SKM-1 treated with dmso at 0.1 percent for 144 hours (cell line): Measurements from ENCODE around the gene PHB1.

Experiments
- DNase-seq: peaks from one replicate; lab custom pipeline; 2025; ENCODE audit not compliant: unreplicated experiment; lab: John Stamatoyannopoulos, UW

The PHB1 gene

GRCh38 chr17:49414622-49415350 is at the start of gene PHB1:
Gene PHB1, minus strand, starts transcription at chr17:49414882. Its CDS starts 1,618 bp downstream, at chr17:49413264.
- peak; percentile 99 for DNase-seq

DNA sequence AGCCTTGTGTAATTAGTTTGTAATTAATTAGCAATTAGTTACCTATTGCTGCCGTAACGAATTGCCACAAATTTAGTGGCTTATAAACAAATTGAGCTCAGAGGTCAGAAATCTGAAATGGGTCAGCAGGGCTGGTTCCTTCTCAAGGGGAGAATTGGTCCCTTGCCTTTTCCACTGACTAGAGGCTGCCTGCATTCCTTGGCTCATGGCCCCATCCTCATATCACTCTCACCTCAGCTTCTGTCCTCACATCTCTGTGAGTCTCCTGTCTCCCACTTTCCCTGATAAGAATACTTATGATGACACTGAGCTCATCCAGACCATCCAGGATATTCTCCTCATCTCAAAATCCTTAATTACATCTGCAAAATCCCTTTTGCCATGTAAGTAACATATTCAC is 49.4 kb upstream of the PHB1 start:
- DNase-seq: no peak

GRCh38 chr17:49461580-49461979 is 46.9 kb upstream of the PHB1 start:
- DNase-seq: no peak

DNA sequence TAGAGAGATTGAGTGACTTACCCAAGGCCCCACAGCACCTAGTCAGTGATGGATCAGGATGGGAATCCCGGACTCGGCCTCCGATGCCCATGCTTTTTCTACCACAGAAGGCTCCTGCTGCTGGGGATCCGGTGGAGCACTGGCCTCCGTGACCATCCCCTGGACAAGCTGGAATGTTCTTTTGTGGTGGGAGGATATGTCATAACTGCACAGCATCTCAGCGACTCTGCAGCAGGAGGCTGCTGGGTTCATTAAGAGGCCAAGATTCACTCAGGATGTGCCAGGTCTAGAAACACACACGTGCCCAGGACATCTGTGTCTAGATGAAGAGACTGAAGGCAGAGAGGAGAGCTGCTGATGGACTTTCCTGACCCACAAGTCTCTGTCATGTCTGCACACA is 45.7 kb upstream of the PHB1 start:
- no peak for DNase-seq

GRCh38 chr17:49459401-49459984 is 44.8 kb upstream of the PHB1 start:
- DNase-seq: no peak

DNA sequence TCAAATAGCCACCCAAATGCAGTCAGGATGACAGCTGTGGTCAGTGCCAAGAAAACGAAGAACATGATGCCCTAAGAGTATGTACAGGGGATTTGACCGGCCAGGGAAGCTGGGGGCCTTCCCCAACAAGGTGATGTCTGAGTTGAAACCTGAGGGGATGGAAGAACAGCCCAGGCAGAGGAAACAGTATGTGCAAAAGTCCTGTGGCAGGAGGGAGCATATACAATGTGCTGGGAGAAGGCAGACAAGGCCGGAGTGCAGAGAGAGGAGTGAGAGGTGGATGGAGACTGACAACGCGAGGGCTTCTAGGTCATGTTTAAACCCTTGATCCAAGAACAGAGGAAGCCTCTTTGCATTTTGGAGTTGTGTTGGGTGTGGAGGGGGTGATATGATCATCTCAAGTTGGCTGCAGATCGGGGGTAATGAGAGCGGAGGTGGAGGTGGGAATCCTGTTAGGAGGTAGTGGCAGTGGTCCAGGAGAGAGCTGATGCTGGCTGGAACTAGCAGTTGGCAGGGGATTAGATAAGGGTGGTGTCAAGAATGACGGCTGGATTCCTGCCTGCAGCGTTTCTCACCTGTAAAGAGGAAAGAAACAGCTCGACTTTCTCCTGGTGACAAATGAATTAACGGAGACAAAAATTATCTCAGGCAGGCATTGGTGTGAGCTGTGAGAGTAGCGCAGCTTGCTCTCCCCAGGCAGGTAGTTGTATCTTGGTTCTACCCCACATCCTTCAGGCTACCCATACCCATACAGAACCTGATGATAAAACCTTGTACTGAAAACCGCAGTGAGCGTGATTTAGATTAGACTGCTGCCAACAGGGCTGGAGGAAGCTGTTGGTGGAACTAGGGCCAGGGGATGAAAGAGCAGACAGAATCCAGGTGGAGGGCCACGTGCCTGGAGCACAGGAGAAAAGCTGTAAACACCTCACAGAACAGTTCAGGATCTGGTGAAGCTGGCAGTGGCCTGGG is 43.2 kb upstream of the PHB1 start:
- no peak for DNase-seq

- no peak for DNase-seq
Observed at GRCh38 chr17:49456183-49456965, 41.7 kb upstream of the PHB1 start.

DNA sequence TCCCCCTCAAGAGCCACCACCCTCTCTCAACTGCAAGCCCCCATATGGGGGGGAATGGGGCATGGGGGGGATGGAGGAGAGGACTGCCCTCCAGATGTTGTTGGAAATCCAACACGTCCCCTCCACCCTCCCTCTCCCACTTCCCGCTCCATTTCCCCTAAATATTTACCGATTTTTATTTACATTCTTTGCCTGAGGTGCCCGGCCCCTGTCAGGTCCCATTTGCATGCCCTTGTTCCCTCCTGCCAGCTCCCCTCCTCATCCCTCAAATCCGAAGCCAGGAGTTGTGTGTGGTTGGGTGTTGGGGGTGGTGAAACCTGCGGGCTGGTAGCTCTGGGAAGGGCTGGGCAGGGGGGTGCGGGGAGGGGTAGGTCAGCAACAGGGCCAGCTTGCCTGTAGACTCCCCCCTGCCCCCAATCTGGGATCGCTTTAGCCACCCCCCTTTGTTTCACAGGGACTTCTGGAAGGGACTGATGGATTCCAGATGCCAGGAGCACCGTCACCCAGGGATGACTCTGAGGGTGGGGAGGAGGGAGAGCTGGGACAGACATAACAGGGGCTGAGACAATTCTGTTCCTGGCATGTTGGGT is 40.7 kb upstream of the PHB1 start:
- DNase-seq: no peak

DNA sequence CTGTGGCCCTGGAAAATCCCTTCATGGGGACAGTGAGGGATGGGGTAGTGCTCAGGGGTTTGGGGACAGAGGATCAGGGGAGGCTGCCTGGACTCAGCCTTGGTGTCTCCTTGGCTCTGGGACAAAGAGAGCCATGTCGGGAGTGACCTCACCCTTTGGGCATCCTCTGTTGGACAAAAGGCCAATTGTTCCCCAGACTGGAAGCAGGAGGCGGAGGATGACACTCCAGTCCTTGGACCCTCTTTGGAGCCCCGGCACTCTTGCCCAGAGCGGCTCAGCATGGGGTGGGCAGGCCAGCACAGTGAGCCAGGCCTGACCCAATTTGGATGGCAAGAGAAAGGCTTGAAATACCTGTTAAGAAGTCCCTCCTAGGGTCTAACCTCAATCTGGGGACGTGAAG is 39.4 kb upstream of the PHB1 start:
- DNase-seq: no peak

GRCh38 chr17:49452661-49453060 is 38.0 kb upstream of the PHB1 start:
- no peak for DNase-seq

GRCh38 chr17:49452201-49452600 is 37.5 kb upstream of the PHB1 start:
- no peak for DNase-seq

DNA sequence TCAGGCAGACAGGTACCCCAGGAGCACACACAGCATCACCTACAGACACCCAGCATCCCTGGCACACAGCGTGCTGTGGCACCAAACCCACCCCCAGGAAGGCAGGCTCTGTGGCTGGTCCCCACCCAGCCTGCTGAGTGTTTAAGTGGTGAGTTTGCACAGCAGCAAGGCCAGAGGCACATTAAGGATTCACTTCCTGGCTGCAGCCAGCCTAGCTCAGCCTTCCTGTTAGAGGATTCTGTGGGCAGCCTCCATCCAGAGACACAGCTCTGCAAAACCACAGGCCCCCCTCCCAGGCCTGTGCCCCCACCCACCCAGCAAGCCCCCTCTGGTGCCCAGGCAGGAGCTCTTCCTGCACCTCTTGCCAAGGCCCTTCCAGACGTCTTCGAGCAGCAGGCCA is 36.1 kb upstream of the PHB1 start:
- no peak for DNase-seq

GRCh38 chr17:49450181-49450580 is 35.5 kb upstream of the PHB1 start:
- DNase-seq: no peak

GRCh38 chr17:49447628-49448302 is 33.1 kb upstream of the PHB1 start:
- no peak for DNase-seq

- DNase-seq: no peak
Observed at GRCh38 chr17:49445591-49445990, 30.9 kb upstream of the PHB1 start.

- no peak for DNase-seq
Observed at GRCh38 chr17:49444384-49444783, 29.7 kb upstream of the PHB1 start.

- no peak for DNase-seq
Observed at GRCh38 chr17:49443862-49444261, 29.2 kb upstream of the PHB1 start.

DNA sequence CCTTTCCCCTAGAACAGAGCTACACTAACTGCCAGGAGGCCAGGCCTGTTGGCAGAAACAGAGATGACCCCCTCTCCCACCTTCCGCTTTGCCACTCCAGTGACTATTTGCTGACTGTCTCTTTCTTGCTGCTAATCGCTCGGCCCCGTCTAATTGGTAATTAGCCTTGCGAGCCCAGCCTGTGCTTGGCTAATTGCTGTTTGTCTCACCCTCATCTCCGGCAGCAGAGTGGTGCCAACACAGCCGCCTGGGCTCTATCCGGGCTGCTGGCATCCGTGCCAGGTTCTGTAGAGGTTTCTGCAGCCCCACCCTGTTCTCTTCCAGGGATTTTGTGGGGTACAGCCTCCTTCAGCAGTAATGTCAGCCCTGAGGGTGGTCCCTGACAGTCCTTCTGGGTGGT is 27.4 kb upstream of the PHB1 start:
- DNase-seq: no peak

GRCh38 chr17:49441578-49441977 is 26.9 kb upstream of the PHB1 start:
- no peak for DNase-seq

- no peak for DNase-seq
Observed at GRCh38 chr17:49440581-49440980, 25.9 kb upstream of the PHB1 start.
